SK-N-MC (cell line): ENCODE measurements around the gene SKAP2.

Experiments used
- EZH2 ChIP-seq: fragments of 200-600 bp; sonication (generic); IDR thresholded peaks from one replicate; pipeline ENCODE4 v1.6.1; 2017; ENCODE audit warnings: antibody characterized with exemption
- POLR2AphosphoS5 ChIP-seq: IDR thresholded peaks from 2 replicates; pipeline ENCODE4 v1.6.1; 2012; ENCODE audit warnings: mild to moderate bottlenecking, low read depth, low read length, borderline replicate concordance

GRCh38 chr7:26627221-26627620 is 237.2 kb downstream of the SKAP2 start:
- TF ChIP-seq EZH2: no peak
- TF ChIP-seq POLR2AphosphoS5: no peak
